K562 (cell line): Measurements from ENCODE around the gene PDE4DIP. TPM values are rescaled to one million over a fixed set of nuclear protein-coding genes. Genes with fewer than 3 reads are reported as not detected.
"Not testable (repeated sequence)": the region's sequence is repeated elsewhere in the genome, so short reads cannot be mapped to it uniquely, and the experiment has no call there.

ENCODE experiments used
- ATAC-seq: fragments of 200-7000 bp; cut with Tn5 transposase; 3 replicates; pipeline ENCODE4 v1.9.1; 2020; ENCODE audit warnings: moderate library complexity
- BruUV-seq: library from RNA; stranded (reverse); fragments of 400-500 nt; replicated peaks from 2 replicates; lab custom pipeline; 2021; lab: Mats Ljungman, UMichigan
- CTCF ChIA-PET: fragments of 300-600 bp; formaldehyde crosslinking; extraction: SDS; loops from one replicate; lab custom pipeline; 2021; ENCODE audit warnings: low intra/inter-chr PET ratio; lab: Yijun Ruan, JAX
- POLR2A ChIA-PET: fragments of 300-600, 350-650 bp; sonication (Branson Sonifier 250); formaldehyde crosslinking; extraction: SDS; loops from one replicate; lab custom pipeline; 2021; ENCODE audit warnings: antibody characterized with exemption, inconsistent platforms; lab: Yijun Ruan, JAX
- DNase-seq, 4 experiments: peaks; one replicate each; pipeline versions ENCODE4 v3.0.0 to v3.0.0-alpha.2; 2011 to 2018; ENCODE audit warnings: low spot score in 3 of 4, mixed read lengths in 3 of 4; ENCODE audit errors: extremely low read depth in 1 of 4
- FAIRE-seq: peaks from 2 replicates; lab custom pipeline; 2011; peaks lifted over from hg19 to GRCh38; lab: Jason Lieb, UNC
- H2AFZ ChIP-seq: 2 replicates; pipeline ENCODE4 v1.6.0; 2011; ENCODE audit warnings: low read depth, low read length, control low read depth, inconsistent platforms
- H3K27ac ChIP-seq: fragments of 200-600 bp; 3 replicates; pipeline ENCODE4 v1.8.0; 2011; ENCODE audit warnings: low read depth, mild to moderate bottlenecking, control low read depth, inconsistent platforms, low read length, moderate library complexity, mixed read lengths; ENCODE audit errors: extremely low read depth
- H3K27me3 ChIP-seq, 2 experiments: fragments of 300-600 bp in 1 of 2; 2 replicates in 1 of 2; 3 replicates in 1 of 2; pipeline versions ENCODE4 v1.6.0 to v1.8.0; 2011; ENCODE audit warnings: inconsistent platforms in 2 of 2, low read length in 2 of 2, mild to moderate bottlenecking in 1 of 2, mixed read lengths in 1 of 2, moderate library complexity in 1 of 2; ENCODE audit not compliant: control insufficient read depth in 2 of 2, insufficient read depth in 2 of 2
- H3K36me3 ChIP-seq: fragments of 300-600 bp; 3 replicates; pipeline ENCODE4 v1.8.0; 2011; ENCODE audit warnings: mild to moderate bottlenecking, low read length, inconsistent platforms; ENCODE audit not compliant: control insufficient read depth, insufficient read depth
- H3K4me1 ChIP-seq, 2 experiments: fragments of 200-600 bp in 1 of 2; replicated peaks in 1 of 2; 2 replicates in 1 of 2; 3 replicates in 1 of 2; pipeline versions ENCODE4 v1.5.1 to v1.8.0; 2011; ENCODE audit warnings: inconsistent platforms in 2 of 2, low read length in 2 of 2, mild to moderate bottlenecking in 1 of 2, mixed read lengths in 1 of 2, moderate library complexity in 1 of 2; ENCODE audit not compliant: control insufficient read depth in 2 of 2, insufficient read depth in 2 of 2
- H3K4me2 ChIP-seq: 2 replicates; pipeline ENCODE4 v1.6.1; 2011; ENCODE audit warnings: low read length, control low read depth, inconsistent platforms, mixed read lengths; ENCODE audit not compliant: insufficient read depth
- H3K4me3 ChIP-seq: fragments of 200-600 bp; sonication (generic), shearing (Covaris generic); 2 replicates; pipeline ENCODE4 v1.5.1; 2016; ENCODE audit warnings: control low read depth, inconsistent platforms
- H3K79me2 ChIP-seq: fragments of 200-600 bp; 3 replicates; pipeline ENCODE4 v1.8.0; 2011; ENCODE audit warnings: low read length, inconsistent platforms; ENCODE audit not compliant: control insufficient read depth, insufficient read depth
- H3K9ac ChIP-seq, 2 experiments: 2 replicates each; pipeline versions ENCODE4 v1.6.0 to v1.6.1; 2011; ENCODE audit warnings: low read depth in 2 of 2, low read length in 2 of 2, control low read depth in 1 of 2, inconsistent platforms in 1 of 2, mild to moderate bottlenecking in 1 of 2, mixed read lengths in 1 of 2; ENCODE audit not compliant: insufficient read depth in 1 of 2
- H3K9me1 ChIP-seq: one replicate; pipeline ENCODE4 v1.6.0; 2011; ENCODE audit warnings: inconsistent platforms, mild to moderate bottlenecking, low read length, moderate library complexity; ENCODE audit not compliant: control insufficient read depth, insufficient read depth
- H3K9me3 ChIP-seq: replicated peaks from 2 replicates; pipeline ENCODE4 v1.5.1; 2011; ENCODE audit warnings: low read depth, low read length, inconsistent platforms; ENCODE audit not compliant: control insufficient read depth, insufficient read depth
- H4K20me1 ChIP-seq: replicated peaks from 2 replicates; pipeline ENCODE4 v1.6.1; 2011; ENCODE audit warnings: low read length, inconsistent platforms, mixed read lengths; ENCODE audit not compliant: control insufficient read depth, insufficient read depth
- TCF3 ChIP-seq: sonication (generic); formaldehyde crosslinking; IDR thresholded peaks from 2 replicates; pipeline ENCODE4 v1.4.0; 2020; ENCODE audit warnings: mild to moderate bottlenecking, missing genetic modification reagents
- WGBS: fragments of 100-300 bp; shearing (Covaris generic); methylation state at CpG from one replicate; pipeline ENCODE4 v1.1.6; 2016; ENCODE audit warnings: low coverage, mixed read lengths; ENCODE audit not compliant: insufficient coverage; ENCODE audit errors: missing lambda C conversion rate; 5-methylcytosine and 5-hydroxymethylcytosine counted together
- in situ Hi-C: fragments of 300-500 bp; cut with MboI; formaldehyde crosslinking; loops from 4 replicates; pipeline ENCODE4 v1.15.0; 2018; ENCODE audit warnings: inconsistent platforms, mixed read lengths
- intact Hi-C: fragments of 100-400 bp; cut with micrococcal nuclease; formaldehyde crosslinking; loops from 2 replicates; pipeline ENCODE4 v1.14.2; 2022
- polyA plus RNA-seq, 8 experiments: library from polyadenylated mRNA; depleted of rRNA in 4 of 8; stranded (reverse) in 5 of 8; unstranded in 3 of 8; fragments of >200 nt; fragmentation: Nextera tagmentation in 2 of 8; fragmentation: Illumina TruSeq in 1 of 8; extraction: Ambion mirVana in 2 of 8; extraction: Trizol in 1 of 8; gene quantifications; 2 replicates each; pipeline versions ENCODE4 v1.2.1 to v1.2.3, GENCODE V29; 2011 to 2014; ENCODE audit warnings: inconsistent platforms in 1 of 8, missing spikeins in 1 of 8
- total RNA-seq, 7 experiments: library from RNA; depleted of rRNA in 6 of 7; stranded (reverse); fragments of >200 nt in 6 of 7; fragmentation: Illumina TruSeq in 2 of 7; extraction: Trizol in 2 of 7; gene quantifications; 2 replicates each; pipeline versions ENCODE4 v1.2.1 to v1.2.3, GENCODE V29; 2011 to 2021; ENCODE audit warnings: low replicate concordance in 1 of 7

PDE4DIP gene
- total and polyA plus RNA-seq, 9 of the 15 experiments (the other 6 are each of a cell fraction or from before 2014, with no cell fraction given), result 148 to 355 (median 260) TPM

DNA sequence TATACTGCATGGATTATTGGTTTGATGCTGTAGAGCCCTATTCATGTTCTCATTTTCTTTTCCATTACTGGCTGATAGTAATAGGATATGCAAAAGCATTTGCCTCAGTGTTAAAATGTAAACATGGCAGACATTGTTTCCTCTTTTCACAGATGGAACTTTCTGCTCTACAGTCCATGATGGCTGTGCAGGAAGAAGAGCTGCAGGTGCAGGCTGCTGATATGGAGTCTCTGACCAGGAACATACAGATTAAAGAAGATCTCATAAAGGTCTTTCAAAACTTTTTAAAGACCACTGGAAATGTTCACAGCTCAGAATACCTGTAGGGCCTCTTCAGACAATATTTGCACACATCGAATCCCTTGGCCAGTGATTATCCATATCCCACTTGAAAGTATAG is 133.6 kb downstream of the PDE4DIP start:
- H3K4me3 ChIP-seq, H3K79me2 ChIP-seq, FAIRE-seq, H3K9ac ChIP-seq, BruUV-seq, DNase-seq, POLR2A ChIA-PET, in situ Hi-C loops, intact Hi-C loops, H3K4me2 ChIP-seq, H3K27ac ChIP-seq, H3K4me1 ChIP-seq, H2AFZ ChIP-seq, H3K9me3 ChIP-seq, H3K9me1 ChIP-seq, CTCF ChIA-PET, H4K20me1 ChIP-seq, H3K27me3 ChIP-seq, ATAC-seq: not testable (repeated sequence)
- peaks cover 51% of the 10 kb centered on the region for H3K36me3 ChIP-seq
- TF ChIP-seq TCF3, result peak; percentile 51
- WGBS, result 100% methylated on average over 1 of the region's 1 CpG

DNA sequence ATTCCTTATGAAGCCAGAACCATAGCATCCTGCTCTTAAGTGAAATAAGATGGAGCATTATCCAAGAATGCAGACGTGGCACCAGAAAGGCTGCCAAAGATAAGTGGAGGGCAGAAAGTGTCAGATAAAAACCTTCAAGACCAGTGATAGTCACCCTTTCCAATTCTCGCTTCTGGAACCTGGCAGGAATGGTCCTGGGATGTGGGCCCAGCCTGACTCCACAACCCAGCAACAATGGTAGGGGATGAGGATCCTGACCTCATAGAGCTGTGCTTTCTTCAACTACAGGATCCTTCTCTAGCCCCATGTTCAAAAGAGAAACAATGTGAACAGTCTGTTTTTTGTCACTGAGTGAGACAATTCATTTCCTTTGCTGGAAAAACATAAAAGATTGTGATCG is 145.2 kb downstream of the PDE4DIP start:
- H3K27ac ChIP-seq, DNase-seq, H2AFZ ChIP-seq, intact Hi-C loops, POLR2A ChIA-PET, H3K4me2 ChIP-seq, H3K27me3 ChIP-seq, H3K9me1 ChIP-seq, H4K20me1 ChIP-seq, H3K9me3 ChIP-seq, H3K79me2 ChIP-seq, H3K9ac ChIP-seq, H3K4me3 ChIP-seq, FAIRE-seq, CTCF ChIA-PET, H3K36me3 ChIP-seq, H3K4me1 ChIP-seq: not testable (repeated sequence)
- in situ Hi-C loops, result loop anchor here (5.0 kb wide), 1 partner anchor 1952 kb away; no protein-coding TSS in a partner anchor
- 76% methylated on average over 2 of the region's 3 CpGs for WGBS
- ATAC-seq, result peak; percentile 25
- BruUV-seq, result TSS peak; percentile 14
